HG03354 (cell line): ENCODE measurements around the gene WDR45.

Experiments used
- ATAC-seq: cut with Tn5 transposase; IDR thresholded peaks from one replicate; pipeline ENCODE4 v1.9.1; 2021; ENCODE audit warnings: mild to moderate bottlenecking; ENCODE audit not compliant: unreplicated experiment, poor library complexity, severe bottlenecking

Gene WDR45

DNA sequence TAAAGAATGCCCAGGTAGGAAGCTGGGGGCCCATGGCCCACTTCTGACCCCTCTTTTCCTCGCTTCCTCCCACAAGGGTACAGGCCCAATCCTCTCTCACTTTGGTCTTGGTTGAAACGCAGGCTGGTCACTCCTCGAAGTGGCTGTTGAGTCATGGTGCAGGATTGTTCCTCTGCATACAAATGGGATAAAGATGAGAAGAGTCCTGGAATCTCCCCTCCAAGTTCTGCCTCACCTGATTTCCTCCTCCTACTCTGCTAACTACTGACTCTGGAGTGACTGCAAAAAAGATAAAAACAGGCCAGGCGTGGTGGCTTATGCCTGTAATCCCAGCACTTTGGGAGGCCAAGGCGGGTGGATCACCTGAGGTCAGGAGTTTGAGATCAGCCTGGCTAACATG lies 1.7 kb downstream of the WDR45 start:
- no peak for ATAC-seq

DNA sequence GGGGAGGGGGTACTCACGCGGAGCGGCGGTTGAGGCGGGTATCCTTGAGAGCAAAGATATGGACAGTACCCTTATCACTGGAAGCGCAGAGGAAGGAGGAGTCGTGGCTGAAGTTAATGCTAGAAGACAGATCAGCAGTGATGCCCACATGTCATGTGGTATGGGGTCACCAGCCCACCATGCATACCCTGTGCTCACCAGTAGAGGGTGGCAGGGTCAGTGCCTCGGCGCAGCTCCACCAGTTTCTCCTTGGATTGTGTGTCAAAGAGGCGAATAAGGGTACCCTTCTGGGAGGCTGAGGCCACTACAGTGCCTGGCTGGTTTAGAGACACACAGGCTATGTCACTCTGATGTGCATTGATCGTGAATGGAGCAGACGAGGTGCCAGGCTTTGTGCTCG lies 4.3 kb downstream of the WDR45 start:
- no peak for ATAC-seq

DNA sequence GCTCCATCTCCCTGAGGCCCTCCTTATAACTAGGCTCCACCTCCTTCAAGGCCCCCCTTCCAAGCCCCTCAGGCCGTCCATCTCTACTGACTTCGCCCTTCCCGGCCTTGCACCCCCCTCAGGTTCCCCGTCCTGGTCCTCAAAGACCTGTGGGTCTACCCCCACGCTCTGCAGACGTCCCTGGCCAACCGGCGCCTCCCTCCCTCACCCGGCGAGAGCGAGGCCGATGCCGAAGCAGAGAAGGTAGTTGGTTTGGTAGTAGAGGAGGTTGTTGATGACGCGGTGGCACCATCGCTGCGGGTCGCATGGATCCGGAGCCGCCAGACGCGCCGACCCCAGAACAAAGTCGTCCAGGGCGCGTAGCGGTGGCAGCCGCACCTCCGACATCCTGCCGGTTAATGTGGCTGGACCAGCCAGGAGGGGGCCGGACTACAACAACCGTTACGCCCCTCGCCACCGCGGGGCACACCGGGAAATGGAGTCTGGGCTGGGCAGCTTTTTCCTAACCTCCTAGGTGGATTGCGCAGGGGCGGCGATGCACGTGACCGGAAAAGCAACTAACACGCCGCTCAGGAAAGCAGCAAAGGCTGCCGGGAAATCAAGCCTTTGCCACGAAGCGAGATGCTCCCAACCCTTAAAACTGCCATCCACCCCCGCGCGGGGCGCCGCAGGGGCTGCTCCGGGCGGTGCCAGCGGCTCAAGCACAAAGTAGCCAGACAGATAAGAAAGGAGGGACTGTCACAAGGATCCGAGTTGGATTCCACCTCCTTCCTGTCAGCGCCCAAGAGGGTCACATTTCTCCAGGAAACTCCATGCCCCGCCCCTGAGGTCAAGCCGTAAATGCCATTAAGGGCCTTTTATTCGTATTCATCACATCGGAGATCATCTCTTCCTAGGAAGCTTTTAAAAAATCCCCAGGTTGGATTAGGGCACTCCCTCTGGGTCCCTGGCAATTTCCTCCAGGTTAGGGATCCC lies 5.8 kb downstream of the WDR45 start, which contains the start of gene PRAF2:
Gene PRAF2, minus strand, starts transcription at position 402 of the 975 bp plus-strand sequence. Its CDS starts 15 bp downstream, at position 387.
- peak; percentile 92 for ATAC-seq

DNA sequence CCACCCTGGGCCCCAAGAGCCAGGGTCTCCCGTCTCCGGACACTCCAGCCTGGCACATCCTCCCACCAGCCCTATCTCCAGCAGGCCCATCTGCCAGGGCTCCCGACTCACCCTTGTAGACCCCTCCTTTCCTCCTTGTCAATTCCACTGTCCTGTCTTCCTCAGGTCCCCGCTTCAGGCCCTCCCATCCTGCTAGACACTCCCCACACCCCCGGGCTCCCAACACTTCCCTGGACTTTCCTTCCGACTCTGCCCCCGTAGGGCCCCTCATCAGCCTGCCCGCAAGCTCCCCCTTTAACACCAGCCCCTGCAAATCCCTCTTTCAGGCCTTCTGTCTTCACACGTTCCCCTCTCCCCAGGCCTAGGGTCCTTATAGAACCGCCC lies 7.0 kb downstream of the WDR45 start:
- ATAC-seq: no peak

DNA sequence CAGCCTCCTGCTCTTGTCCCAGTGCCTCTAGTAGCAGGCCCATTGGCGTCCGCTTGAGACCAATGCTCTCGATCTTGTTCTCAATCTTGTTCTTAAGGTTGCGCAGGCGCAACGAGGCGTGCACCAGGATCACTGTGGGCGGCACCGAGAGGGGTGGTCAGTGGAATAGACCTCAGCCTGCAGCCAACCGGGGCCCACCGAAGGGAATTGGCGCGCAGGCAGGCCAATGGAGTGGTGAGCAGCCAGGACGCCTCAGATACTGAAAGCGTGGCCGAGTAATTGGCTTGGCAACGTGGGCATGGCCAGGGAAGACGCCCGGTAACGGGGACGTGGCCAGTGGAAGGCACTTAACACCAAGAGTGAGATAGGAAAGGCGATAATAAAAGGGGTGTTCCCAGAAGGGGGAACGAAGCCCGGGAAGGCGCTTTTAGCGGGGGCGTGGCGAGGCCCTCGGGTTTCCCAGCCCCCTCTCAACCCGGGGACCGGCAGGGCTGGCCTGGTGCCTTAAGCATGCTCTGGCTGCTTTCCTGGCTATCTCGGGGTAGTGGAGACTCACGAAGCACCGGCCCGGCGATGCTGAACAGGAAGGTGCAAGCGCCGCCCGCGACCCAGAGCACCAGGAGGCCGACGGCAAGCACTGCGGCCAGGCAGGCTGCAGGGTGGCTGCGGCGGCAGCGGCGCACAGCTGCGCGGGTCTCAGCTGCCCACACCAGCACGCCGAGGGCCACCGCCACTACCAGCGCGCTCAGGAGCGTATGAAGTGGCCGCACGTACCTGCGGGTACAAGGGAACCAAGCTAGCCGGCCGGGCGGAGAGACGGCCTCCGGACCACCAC lies 7.6 kb downstream of the WDR45 start:
- ATAC-seq: no peak

DNA sequence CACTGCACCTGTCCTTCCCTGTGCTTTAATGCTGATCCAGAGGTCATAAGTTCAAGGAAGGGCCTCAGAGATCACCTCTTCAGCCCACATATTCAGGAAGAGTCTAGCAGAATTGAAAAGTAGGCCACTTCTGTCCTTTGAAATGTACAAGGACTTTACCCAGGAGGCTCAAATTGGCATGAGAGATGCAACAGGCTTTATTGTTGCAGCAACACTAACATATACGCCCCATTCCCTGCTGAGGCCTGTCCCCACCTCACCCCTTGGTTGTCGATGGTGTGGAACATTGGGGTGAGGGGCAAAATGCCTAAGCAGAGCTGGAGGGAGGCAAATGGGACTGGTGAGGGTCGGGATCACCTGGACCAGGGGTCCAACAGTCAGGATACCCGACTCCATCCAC lies 8.7 kb downstream of the WDR45 start:
- no peak for ATAC-seq

DNA sequence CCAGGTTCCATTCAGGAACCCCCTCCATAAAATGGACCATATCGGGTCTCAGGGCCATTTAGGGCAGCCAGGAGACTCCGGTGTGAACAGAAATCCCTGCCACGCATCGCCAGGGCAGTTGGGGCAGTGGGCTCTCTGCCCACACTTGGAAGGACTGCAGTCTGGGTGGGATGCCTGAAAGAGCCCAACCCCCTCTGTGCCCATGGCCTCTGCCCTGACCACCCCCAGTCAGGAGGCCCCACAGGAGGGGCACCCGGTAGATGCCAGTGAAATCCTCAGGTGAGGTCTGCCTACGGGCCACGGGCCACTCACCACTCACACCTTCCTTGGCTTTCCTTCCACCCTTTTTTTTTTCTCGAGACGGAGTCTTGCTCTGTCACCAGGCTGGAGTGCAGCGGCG lies 10.6 kb downstream of the WDR45 start:
- no peak for ATAC-seq

DNA sequence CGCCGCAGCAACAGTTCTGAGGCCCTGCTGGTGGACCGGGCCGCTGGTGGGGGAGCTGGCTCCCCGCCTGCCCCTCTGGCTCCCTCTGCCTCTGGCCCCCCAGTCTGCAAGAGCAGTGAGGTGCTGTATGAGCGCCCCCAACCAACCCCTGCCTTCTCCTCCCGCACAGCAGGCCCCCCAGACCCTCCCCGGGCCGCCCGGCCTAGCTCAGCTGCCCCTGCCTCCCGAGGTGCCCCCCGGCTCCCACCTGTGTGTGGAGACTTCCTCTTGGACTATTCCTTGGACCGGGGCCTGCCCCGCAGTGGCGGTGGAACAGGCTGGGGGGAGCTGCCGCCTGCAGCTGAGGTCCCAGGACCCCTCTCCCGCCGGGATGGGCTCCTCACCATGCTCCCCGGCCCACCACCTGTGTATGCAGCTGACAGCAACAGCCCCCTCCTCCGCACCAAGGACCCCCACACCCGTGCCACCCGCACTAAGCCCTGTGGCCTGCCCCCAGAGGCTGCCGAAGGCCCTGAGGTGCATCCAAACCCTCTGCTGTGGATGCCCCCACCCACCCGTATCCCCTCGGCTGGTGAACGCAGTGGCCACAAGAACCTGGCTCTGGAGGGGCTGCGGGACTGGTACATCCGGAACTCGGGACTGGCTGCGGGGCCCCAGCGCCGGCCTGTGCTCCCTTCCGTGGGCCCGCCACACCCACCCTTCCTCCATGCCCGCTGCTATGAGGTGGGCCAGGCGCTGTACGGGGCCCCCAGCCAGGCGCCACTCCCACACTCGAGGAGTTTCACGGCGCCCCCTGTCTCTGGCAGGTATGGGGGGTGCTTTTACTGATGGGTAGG lies 12.2 kb downstream of the WDR45 start:
- no peak for ATAC-seq

DNA sequence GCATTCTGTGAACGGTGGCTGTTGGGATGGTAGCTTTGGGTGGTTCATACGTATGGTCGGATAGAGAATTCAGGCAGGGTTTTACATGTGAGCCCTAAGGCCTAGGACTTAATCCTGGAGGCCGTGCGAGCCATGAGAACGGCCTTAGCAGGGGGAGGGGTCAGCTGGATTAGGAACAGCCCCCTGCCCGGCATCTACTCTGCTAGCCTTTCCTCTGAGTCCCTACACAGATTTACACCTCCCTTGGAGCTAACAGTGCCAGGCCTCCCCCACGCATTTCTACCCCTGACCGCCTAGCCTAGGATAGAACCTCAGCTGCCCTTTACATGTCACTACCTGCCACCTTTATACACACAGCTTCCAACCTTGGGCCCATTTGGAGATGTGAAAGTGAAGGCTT lies 13.0 kb downstream of the WDR45 start:
- ATAC-seq: no peak

DNA sequence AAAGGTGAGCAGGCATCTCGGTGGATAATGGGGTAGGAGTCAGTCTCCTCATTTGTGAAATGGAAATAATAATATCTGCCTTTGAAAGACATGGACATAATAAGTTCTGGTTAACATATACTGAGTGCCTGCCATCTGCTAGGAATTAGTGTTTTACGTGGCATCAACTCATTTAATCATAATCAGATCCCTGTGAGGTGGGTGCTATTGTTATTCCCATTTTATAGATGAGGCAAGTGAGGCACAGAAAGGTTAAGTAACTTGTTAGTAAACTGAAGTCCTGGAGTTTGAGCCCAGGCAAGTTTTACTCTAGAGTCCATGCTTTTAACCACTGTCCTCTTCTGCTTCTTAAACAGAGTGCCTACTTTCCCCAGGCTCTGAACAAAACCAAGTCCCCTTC lies 13.4 kb downstream of the WDR45 start:
- no peak for ATAC-seq

DNA sequence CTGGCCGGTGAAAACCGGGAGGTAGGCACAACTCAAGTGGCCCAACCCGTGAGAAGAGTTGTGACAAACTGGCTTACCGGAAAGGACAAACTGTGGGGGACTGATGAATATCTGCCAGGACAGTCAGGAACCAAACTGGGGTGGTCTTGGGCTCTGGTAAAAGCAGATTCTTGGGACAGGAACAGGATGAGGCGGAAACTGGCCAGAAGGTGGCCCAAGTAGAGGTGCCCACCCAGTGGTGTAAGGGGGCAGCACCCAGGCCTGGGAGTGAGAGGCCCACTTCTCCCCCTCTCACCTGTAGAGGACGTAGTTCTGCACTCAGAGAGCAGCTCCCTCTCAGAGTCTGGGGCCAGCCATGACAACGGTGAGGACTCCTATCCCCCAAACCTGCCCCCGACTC lies 15.0 kb downstream of the WDR45 start:
- no peak for ATAC-seq

DNA sequence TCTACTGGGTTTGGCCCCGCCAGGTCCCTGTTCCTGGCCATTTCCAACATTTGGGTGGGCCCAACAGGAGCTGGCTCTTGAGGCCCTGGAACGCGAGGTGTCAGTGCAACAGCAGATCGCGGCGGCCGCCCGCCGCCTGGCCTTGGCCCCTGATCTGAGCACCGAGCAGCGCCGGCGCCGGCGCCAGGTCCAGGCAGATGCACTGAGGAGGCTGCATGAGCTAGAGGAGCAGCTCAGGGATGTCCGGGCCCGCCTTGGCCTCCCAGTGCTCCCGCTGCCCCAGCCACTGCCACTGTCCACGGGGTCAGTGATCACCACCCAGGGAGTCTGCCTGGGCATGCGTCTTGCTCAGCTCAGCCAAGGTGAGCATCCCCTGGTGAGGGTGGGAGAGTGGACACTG lies 15.4 kb downstream of the WDR45 start:
- no peak for ATAC-seq

DNA sequence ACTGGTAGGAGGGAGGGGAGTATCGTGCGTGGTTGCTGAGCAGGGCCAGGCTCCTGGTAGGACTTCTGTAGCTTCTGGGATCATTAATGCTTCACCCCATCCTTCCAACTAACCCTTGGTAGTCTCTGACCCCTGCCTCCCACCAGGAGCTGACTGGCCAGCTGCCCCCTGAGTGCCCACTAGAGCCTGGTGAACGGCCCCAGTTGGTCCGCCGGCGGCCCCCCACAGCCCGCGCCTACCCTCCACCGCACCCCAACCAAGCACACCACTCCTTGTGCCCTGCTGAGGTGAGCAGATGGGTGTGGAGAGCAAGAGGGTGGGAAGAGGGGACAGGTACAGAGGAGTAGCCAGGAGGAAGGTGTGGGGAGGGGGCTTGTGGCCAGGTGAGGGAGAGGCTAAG lies 16.0 kb downstream of the WDR45 start:
- ATAC-seq: no peak

DNA sequence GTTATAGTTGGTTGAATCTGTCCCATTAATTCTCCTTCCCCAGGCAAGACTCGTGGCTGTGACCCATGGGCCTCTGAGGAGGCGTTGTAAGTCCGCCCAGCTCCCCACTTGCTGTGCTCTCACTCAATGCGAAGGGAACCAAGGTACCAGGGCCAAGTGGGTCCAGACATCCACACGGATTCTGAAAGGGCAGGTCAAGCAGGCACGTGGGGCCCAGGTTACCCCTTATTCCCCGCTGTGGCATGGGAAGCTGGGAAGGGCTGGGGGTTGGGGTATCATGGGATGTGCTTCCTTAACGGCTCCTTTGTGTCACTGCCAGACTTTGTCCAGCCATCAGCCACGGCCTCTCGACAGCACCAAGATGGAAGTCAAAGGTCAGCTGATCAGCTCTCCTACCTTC lies 17.8 kb downstream of the WDR45 start:
- no peak for ATAC-seq

DNA sequence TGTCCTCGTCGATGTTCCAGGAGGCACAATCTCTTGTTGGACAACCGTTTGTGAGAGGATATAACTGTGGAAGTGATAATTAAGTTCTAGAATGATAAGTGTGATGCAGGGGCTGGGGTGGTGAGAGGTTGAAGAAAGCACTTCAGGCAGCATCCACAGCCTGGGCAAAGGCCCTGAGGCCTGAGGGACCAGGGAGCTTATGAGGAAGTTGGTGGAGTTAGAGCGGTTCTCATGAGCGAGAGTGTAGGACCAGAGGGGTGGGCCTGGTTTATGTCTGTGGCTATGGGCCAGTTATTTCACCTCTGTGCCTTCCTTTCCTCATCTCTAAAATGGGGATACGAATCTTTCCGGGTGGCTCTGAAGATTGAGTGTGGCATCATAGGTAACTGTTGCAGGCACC lies 18.2 kb downstream of the WDR45 start:
- no peak for ATAC-seq

DNA sequence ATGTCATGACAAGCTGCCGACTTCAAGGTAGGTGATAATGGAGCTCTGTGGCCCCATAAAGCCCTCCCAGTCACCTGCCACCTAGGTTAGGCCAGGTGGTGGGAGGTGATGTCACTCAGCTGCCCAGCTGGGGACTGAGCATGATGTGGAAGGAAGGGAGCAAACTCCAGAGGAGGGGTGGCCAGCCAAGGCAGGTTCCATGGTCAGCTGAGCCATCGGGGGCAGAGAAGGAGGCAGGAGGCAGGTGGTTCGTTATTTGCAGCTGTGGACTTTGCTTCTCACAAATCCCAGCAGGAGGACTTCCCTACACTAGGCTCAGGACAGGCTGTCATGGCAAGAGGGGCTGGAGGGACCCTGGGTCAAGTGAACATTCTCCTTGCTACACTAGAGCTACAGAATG lies 18.8 kb downstream of the WDR45 start:
- ATAC-seq: no peak

DNA sequence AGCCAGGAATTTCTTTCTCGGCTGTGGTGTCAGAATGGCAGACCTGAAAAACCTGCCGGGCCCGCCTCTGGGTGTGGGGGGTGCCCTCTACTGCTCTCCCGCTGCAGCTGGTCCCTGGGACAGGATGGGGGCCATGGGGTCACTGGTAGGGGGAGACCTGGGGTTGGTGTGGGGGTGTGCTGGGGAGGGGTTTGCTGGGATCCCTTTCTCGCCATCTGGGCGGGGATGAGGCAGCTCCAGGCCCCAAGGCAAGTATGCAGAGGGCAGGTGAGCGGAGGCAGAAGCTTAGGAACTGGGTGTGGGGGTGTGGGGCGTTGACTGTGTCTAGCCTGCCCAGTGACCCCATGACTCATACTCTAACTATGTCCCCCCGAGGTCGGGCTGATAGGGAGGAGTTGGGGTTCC lies 20.0 kb downstream of the WDR45 start:
- ATAC-seq: no peak

DNA sequence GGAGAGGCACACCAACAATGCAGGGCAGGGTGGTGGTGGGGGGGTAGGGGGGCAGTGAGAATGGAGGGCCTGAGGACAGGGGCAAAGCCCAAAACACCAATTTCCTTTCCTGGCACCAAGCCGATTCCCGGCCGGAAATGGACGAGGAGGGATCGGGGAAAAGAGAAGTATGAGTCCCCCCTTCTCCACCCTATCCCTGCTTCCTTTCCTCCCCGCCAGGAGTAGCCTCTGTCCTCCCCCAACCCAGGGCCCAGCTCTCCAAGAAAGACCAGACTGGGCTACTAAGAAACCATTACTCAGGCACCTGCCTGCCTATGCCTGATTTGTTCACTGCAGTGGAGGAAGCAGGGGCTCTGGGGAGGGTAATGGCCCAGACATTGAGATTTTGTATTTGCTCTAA lies 20.5 kb downstream of the WDR45 start:
- ATAC-seq: no peak

DNA sequence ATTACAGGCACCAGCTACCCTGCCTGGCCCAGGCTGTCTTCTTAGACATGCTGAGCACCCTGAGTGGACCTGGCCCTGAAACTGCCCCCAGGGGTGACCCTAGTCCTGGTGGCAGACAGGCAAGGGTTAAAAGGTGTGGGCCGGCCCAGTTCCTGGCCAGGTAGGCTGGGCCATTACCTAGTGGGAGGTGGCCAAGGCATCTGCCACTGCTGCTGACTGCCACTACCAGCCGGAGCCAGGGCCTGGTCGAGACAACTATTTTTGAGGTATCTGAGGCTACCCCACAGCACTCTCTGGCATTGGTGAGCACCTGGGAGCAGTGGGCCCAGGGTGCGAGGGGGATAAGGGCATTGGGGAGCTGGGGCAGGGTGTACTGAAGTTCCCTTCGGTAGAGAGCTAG lies 20.9 kb downstream of the WDR45 start, which contains the start of gene CCDC120:
Gene CCDC120, plus strand, starts transcription at position 206 of the 400 bp plus-strand sequence. CDS start 3,043 bp downstream, outside the sequence.
- no peak for ATAC-seq
